Activated naive CD8-positive, alpha-beta T cell treated with anti-CD3 and anti-CD28 coated beads, Interleukin-2, amount 50 U/mL, for 16 hours (primary cell): ENCODE data around the gene STYX.

Source experiments
- DNase-seq: peaks from one replicate; pipeline ENCODE4 v3.0.0-alpha.2; 2020; ENCODE audit warnings: low read depth, low spot score

STYX gene

DNA sequence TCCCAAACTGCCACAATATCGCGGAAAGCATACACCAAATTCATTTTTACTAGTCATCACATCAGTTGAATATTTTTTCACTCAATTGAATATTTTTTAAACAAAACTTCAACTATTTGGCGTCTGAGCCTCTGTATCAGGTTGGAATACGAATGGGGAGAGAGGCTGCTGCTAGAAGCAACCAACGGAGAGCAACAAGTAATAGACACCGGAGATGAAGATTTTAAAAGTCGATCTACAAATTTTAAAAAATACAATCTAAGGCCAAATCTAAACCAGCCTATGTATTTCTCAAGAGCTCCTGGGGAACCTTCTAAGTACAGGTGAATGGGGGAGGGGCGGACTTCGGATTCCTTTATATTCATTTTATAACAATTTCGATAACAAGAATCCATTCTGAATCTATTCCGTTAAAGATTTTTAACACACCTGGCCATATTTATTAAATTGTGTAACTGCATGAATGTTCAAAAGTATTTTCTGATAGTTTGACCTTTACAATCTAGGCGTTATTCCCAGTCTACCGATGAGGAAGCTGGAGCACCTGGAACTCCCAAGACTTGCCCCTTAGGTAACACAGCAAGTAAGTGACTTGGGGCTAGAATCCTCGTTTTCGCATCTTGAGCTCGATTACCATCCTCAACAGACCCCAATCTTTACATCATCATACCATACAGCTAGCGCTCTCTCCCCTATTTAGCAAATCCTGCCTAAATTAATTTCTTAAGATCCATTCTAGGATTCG, 60.2 kb downstream of the STYX start:
- DNase-seq, result no peak

DNA sequence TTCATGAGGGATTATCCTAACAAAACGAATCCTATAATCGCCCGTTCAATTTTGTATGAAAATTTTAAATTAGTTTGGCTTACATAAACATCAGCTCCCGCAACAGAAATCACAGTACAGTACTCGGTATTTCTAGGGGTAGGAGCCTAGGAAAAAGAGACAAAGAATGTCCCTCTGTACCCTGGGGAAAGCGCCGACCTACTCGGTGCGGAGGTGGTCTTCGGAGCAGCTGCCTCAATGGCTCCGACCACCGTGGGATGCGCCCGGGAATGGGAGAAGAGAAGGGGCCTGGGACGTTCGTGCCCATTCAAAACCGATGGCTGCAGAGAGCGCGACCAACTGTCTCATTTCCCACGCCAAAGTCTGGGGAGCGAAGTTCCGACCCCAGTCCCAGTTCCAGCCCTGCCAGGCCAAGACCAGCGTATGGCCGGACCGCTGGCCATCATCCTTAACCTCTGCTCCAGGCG, 60.8 kb downstream of the STYX start:
- DNase-seq, result no peak

DNA sequence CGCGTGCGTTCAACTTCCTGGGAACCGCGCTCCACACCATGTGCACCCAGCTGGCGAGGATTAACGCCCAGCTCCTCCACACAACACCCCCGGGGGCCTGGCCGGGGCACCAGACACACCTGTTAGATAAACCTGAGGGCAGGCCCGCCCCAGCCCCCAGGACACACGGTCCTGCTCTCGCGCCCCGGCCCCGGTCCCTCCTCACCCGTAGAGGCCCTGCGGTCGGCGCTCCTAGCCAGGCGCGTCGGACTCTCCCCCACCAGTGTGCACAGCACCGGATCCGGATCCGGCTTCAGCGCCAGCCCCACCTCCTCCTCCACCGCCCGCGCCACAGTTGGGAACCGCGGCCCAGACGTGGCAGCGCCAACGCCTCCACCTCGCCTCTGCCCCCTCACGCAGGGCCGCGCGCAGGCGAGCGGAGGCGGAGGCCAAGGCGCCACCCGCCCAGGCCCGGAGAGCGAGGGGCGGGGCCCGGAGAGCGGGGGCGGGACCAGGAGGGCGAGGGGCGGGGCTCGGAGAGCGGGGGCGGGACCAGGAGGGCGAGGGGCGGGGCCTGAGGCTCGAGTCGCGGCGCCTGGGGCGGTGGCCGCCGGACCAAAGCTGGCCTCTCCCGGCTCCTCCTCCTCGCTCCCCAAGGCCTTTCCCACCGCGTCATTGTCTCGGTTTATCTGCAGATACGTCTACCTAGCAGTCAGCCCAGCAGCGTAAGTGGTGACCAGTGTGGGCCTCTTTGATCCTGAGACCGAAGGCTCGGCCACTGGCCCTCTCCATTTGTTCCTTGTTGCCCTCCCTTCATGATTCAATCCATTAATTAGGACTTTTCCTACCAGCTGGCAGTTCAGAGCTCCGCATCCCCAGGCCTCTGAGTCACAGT, 61.5 kb downstream of the STYX start, which contains the start of gene GNPNAT1:
Gene GNPNAT1 (minus strand): TSS at position 385 of the 874 bp plus-strand sequence. CDS start 6,957 bp downstream, outside the sequence.
- DNase-seq, result peak; percentile 58

GRCh38 chr14:52792097-52792415, 62.1 kb downstream of the STYX start:
- DNase-seq, result no peak

DNA sequence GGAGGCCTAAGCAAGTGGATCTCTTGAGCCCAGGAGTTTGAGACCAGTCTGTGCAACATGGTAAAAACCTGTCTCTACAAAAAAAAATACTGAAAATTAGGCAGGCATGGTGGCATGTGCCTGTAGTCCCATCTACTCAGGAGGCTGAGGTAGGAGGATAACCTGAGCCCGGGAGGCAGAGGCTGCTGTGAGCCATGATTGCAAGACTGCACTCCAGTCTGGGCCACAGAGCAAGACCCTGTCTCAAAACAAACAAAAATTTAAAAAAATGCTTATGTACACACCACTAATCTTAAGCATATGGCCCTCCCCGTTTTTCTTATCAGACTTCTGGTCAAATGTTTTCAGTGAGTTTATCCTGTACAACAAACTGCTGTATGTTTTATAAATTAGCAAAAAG, 63.1 kb downstream of the STYX start:
- no peak for DNase-seq

DNA sequence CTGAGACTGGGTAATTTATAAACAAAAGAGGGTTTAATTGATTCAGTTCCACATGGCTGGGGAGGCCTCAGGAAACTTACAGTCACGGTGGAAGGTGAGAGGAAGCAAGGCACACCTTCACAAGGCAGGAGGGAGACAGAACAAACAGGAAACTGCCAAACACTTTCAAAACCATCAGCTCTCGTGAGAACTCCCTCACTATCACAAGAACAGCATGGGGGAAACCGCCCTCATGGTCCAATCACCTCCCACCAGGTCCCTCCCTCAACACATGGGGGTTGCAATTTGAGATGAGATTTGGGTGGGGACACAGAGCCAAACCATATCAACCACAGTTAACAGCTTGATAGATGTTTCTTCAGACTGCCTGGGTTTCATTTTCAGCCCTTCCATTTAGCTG, 67.7 kb downstream of the STYX start:
- DNase-seq, result no peak

GRCh38 chr14:52798826-52799225, 68.9 kb downstream of the STYX start:
- no peak for DNase-seq

- no peak for DNase-seq
Observed at GRCh38 chr14:52801014-52801712, 71.2 kb downstream of the STYX start.

- DNase-seq, result no peak
Observed at GRCh38 chr14:52802597-52802996, 72.6 kb downstream of the STYX start.

- no peak for DNase-seq
Observed at GRCh38 chr14:52806115-52806514, 76.1 kb downstream of the STYX start.

GRCh38 chr14:52808101-52808500, 78.1 kb downstream of the STYX start:
- no peak for DNase-seq

- DNase-seq, result no peak
Observed at GRCh38 chr14:52821805-52822250, 91.9 kb downstream of the STYX start.

DNA sequence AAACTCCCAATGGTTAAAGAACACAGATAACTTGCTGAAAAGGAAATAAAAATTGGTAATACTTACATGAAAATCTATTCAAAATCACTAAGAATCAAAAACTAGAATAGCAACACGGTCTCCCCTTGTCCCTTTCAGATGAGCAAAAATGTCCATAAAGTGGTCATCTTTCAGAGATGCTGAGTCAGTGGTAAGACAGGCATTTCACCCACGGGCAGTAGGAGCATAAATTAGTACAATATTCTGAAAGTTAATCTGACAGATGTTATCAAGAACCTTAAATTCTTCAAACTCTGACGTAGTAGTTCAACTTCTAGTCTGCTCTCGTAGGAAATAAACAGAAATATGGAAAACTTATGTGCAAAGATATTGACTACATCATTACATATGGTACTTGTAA, 94.5 kb downstream of the STYX start:
- DNase-seq, result no peak
